ENCODE results near the gene KCMF1.

The KCMF1 gene

GRCh38 chr2:84970868-84971509, at the start of gene KCMF1:
Gene KCMF1 (plus strand): TSS chr2:84971161. CDS start chr2:84971452, 291 bp downstream.
- Mint-ChIP-seq H3K27me3 (ENCODE audit: low read depth) (no peaks in the 10 kb centered on the region), H3K27ac (peak within 1 kb of the TSS; percentile 100), H3K36me3 (ENCODE audit: low read depth) (peaks cover 26% of the 10 kb centered on the region), H3K4me1 (ENCODE audit: low read depth) (peaks cover 36% of the 10 kb centered on the region), H3K4me3 (peak within 1 kb of the TSS; percentile 100), H3K9me3 (no peaks in the 10 kb centered on the region)

- Mint-ChIP-seq H3K4me1 (ENCODE audit: low read depth) (peaks cover 52% of the 10 kb centered on the region), H3K27me3 (ENCODE audit: low read depth) (no peaks in the 10 kb centered on the region), H3K36me3 (ENCODE audit: low read depth) (peaks cover 8% of the 10 kb centered on the region), H3K4me3 (peak overlapping the region; percentile 9), H3K27ac (peak overlapping the region; percentile 58), H3K9me3 (peaks cover 5% of the 10 kb centered on the region)
These were observed 48.0 kb upstream of the KCMF1 start for GRCh38 chr2:84923009-84923408.

- H3K36me3 Mint-ChIP-seq (ENCODE audit: low read depth), result peaks cover 7% of the 10 kb centered on the region
- H3K27me3 Mint-ChIP-seq (ENCODE audit: low read depth), result no peaks in the 10 kb centered on the region
- peaks cover 5% of the 10 kb centered on the region for H3K9me3 Mint-ChIP-seq
- H3K27ac Mint-ChIP-seq, result peak overlapping the region; percentile 93
- H3K4me1 Mint-ChIP-seq (ENCODE audit: low read depth), result peaks cover 46% of the 10 kb centered on the region
- H3K4me3 Mint-ChIP-seq, result peak overlapping the region; percentile 80
These were observed 46.5 kb upstream of the KCMF1 start for GRCh38 chr2:84924173-84925106.

GRCh38 chr2:84925336-84925723, 45.6 kb upstream of the KCMF1 start:
- Mint-ChIP-seq H3K4me1 (ENCODE audit: low read depth) (peaks cover 39% of the 10 kb centered on the region), H3K27me3 (ENCODE audit: low read depth) (no peaks in the 10 kb centered on the region), H3K9me3 (peaks cover 5% of the 10 kb centered on the region), H3K27ac (peak overlapping the region; percentile 93), H3K36me3 (ENCODE audit: low read depth) (peaks cover 5% of the 10 kb centered on the region), H3K4me3 (peak overlapping the region; percentile 94)

GRCh38 chr2:84925724-84926376, 45.1 kb upstream of the KCMF1 start:
- H3K27me3 Mint-ChIP-seq (ENCODE audit: low read depth), result no peaks in the 10 kb centered on the region
- peak overlapping the region; percentile 94 for H3K4me3 Mint-ChIP-seq
- peaks cover 5% of the 10 kb centered on the region for H3K9me3 Mint-ChIP-seq
- H3K4me1 Mint-ChIP-seq (ENCODE audit: low read depth), result peaks cover 38% of the 10 kb centered on the region
- peaks cover 5% of the 10 kb centered on the region for H3K36me3 Mint-ChIP-seq (ENCODE audit: low read depth)
- H3K27ac Mint-ChIP-seq, result peak overlapping the region; percentile 93

- Mint-ChIP-seq H3K27me3 (ENCODE audit: low read depth) (no peaks in the 10 kb centered on the region), H3K36me3 (ENCODE audit: low read depth) (peaks cover 7% of the 10 kb centered on the region), H3K9me3 (peaks cover 5% of the 10 kb centered on the region), H3K4me1 (ENCODE audit: low read depth) (peaks cover 46% of the 10 kb centered on the region), H3K4me3 (peak overlapping the region; percentile 94), H3K27ac (peak overlapping the region; percentile 93)
These were observed 43.7 kb upstream of the KCMF1 start for GRCh38 chr2:84927275-84927627.

- no peaks in the 10 kb centered on the region for H3K9me3 Mint-ChIP-seq
- no peak overlapping the region for H3K27ac Mint-ChIP-seq
- no peaks in the 10 kb centered on the region for H3K27me3 Mint-ChIP-seq (ENCODE audit: low read depth)
- H3K36me3 Mint-ChIP-seq (ENCODE audit: low read depth), result peaks cover 8% of the 10 kb centered on the region
- H3K4me3 Mint-ChIP-seq, result no peak overlapping the region
- H3K4me1 Mint-ChIP-seq (ENCODE audit: low read depth), result peaks cover 35% of the 10 kb centered on the region
These were observed 39.6 kb upstream of the KCMF1 start for GRCh38 chr2:84931384-84931821.

GRCh38 chr2:84938194-84938879, 32.6 kb upstream of the KCMF1 start:
- Mint-ChIP-seq H3K27ac (peak overlapping the region; percentile 99), H3K4me1 (ENCODE audit: low read depth) (peaks cover 45% of the 10 kb centered on the region), H3K27me3 (ENCODE audit: low read depth) (no peaks in the 10 kb centered on the region), H3K4me3 (peak overlapping the region; percentile 51), H3K9me3 (no peaks in the 10 kb centered on the region), H3K36me3 (ENCODE audit: low read depth) (peaks cover 11% of the 10 kb centered on the region)

GRCh38 chr2:84939426-84940087, 31.4 kb upstream of the KCMF1 start:
- peaks cover 14% of the 10 kb centered on the region for H3K36me3 Mint-ChIP-seq (ENCODE audit: low read depth)
- H3K27me3 Mint-ChIP-seq (ENCODE audit: low read depth), result no peaks in the 10 kb centered on the region
- H3K4me1 Mint-ChIP-seq (ENCODE audit: low read depth), result peaks cover 47% of the 10 kb centered on the region
- peak overlapping the region; percentile 82 for H3K4me3 Mint-ChIP-seq
- H3K9me3 Mint-ChIP-seq, result no peaks in the 10 kb centered on the region
- peak overlapping the region; percentile 99 for H3K27ac Mint-ChIP-seq

GRCh38 chr2:84940088-84940470, 30.9 kb upstream of the KCMF1 start:
- H3K9me3 Mint-ChIP-seq, result no peaks in the 10 kb centered on the region
- H3K27ac Mint-ChIP-seq, result peak overlapping the region; percentile 99
- H3K4me1 Mint-ChIP-seq (ENCODE audit: low read depth), result peaks cover 52% of the 10 kb centered on the region
- peaks cover 17% of the 10 kb centered on the region for H3K36me3 Mint-ChIP-seq (ENCODE audit: low read depth)
- peak overlapping the region; percentile 82 for H3K4me3 Mint-ChIP-seq
- H3K27me3 Mint-ChIP-seq (ENCODE audit: low read depth), result no peaks in the 10 kb centered on the region

GRCh38 chr2:84940831-84941412, 30.0 kb upstream of the KCMF1 start:
- no peaks in the 10 kb centered on the region for H3K27me3 Mint-ChIP-seq (ENCODE audit: low read depth)
- peaks cover 57% of the 10 kb centered on the region for H3K4me1 Mint-ChIP-seq (ENCODE audit: low read depth)
- H3K9me3 Mint-ChIP-seq, result no peaks in the 10 kb centered on the region
- H3K36me3 Mint-ChIP-seq (ENCODE audit: low read depth), result peaks cover 19% of the 10 kb centered on the region
- peak overlapping the region; percentile 36 for H3K27ac Mint-ChIP-seq
- H3K4me3 Mint-ChIP-seq, result no peak overlapping the region

GRCh38 chr2:84942166-84942565, 28.8 kb upstream of the KCMF1 start:
- no peaks in the 10 kb centered on the region for H3K9me3 Mint-ChIP-seq
- peaks cover 57% of the 10 kb centered on the region for H3K4me1 Mint-ChIP-seq (ENCODE audit: low read depth)
- H3K27me3 Mint-ChIP-seq (ENCODE audit: low read depth), result no peaks in the 10 kb centered on the region
- peaks cover 19% of the 10 kb centered on the region for H3K36me3 Mint-ChIP-seq (ENCODE audit: low read depth)
- H3K27ac Mint-ChIP-seq, result no peak overlapping the region
- no peak overlapping the region for H3K4me3 Mint-ChIP-seq

GRCh38 chr2:84942964-84943421, 28.0 kb upstream of the KCMF1 start:
- peaks cover 56% of the 10 kb centered on the region for H3K4me1 Mint-ChIP-seq (ENCODE audit: low read depth)
- peak overlapping the region; percentile 71 for H3K27ac Mint-ChIP-seq
- no peaks in the 10 kb centered on the region for H3K27me3 Mint-ChIP-seq (ENCODE audit: low read depth)
- no peaks in the 10 kb centered on the region for H3K9me3 Mint-ChIP-seq
- H3K4me3 Mint-ChIP-seq, result no peak overlapping the region
- peaks cover 21% of the 10 kb centered on the region for H3K36me3 Mint-ChIP-seq (ENCODE audit: low read depth)
